ENCODE measurements around the gene PCDHGC4.
A peak's percentile ranks its signal among the peaks of the same experiment; 100 is the strongest.

Gene PCDHGC4

GRCh38 chr5:141478321-141478945 lies 6.4 kb upstream of the PCDHGC4 start:
- H3K27ac Mint-ChIP-seq: no peak overlapping the region
- H3K4me1 Mint-ChIP-seq: peaks cover 34% of the 10 kb centered on the region
- peaks cover 50% of the 10 kb centered on the region for H3K9me3 Mint-ChIP-seq
- H3K4me3 Mint-ChIP-seq: peak overlapping the region; percentile 4 to 99 (median 98)
- TF ChIP-seq, protein P1, sequence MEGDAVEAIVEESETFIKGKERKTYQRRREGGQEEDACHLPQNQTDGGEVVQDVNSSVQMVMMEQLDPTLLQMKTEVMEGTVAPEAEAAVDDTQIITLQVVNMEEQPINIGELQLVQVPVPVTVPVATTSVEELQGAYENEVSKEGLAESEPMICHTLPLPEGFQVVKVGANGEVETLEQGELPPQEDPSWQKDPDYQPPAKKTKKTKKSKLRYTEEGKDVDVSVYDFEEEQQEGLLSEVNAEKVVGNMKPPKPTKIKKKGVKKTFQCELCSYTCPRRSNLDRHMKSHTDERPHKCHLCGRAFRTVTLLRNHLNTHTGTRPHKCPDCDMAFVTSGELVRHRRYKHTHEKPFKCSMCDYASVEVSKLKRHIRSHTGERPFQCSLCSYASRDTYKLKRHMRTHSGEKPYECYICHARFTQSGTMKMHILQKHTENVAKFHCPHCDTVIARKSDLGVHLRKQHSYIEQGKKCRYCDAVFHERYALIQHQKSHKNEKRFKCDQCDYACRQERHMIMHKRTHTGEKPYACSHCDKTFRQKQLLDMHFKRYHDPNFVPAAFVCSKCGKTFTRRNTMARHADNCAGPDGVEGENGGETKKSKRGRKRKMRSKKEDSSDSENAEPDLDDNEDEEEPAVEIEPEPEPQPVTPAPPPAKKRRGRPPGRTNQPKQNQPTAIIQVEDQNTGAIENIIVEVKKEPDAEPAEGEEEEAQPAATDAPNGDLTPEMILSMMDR (IDR thresholded peaks at IDR 0.05; ENCODE audit: unreplicated experiment in 3 of 3): no peak
- no peaks in the 10 kb centered on the region for H3K27me3 Mint-ChIP-seq (ENCODE audit: low read depth)
- H3K36me3 Mint-ChIP-seq (ENCODE audit: low read depth): peaks cover 74% of the 10 kb centered on the region

DNA sequence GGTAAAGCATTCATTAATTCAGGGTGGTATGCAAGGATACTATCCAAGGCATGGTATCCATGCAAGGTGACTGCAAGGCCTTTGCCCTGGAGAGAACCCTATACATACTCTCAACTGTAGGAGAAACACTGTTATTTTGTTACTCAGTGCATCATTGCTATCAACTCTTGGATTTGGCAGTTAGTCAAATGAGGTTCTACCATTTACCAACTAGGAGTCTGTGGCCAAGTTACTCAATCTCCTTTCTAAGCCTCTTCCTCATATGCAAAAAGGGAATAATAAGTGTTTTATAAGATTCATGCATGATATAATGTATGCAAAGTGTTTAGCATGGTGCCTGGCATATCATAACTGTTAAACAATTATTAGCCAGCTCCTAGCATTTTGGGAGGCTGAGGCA lies 5.1 kb upstream of the PCDHGC4 start:
- H3K4me1 Mint-ChIP-seq: peaks cover 46% of the 10 kb centered on the region
- H3K9me3 Mint-ChIP-seq: peaks cover 48% of the 10 kb centered on the region
- peaks cover 80% of the 10 kb centered on the region for H3K36me3 Mint-ChIP-seq (ENCODE audit: low read depth)
- peak overlapping the region in 2 of 3 experiments; percentile 25 to 68 for H3K4me3 Mint-ChIP-seq
- H3K27ac Mint-ChIP-seq: no peak overlapping the region
- TF ChIP-seq, protein P1 (IDR thresholded peaks at IDR 0.05; ENCODE audit: unreplicated experiment in 3 of 3): no peak
- no peaks in the 10 kb centered on the region for H3K27me3 Mint-ChIP-seq (ENCODE audit: low read depth)

DNA sequence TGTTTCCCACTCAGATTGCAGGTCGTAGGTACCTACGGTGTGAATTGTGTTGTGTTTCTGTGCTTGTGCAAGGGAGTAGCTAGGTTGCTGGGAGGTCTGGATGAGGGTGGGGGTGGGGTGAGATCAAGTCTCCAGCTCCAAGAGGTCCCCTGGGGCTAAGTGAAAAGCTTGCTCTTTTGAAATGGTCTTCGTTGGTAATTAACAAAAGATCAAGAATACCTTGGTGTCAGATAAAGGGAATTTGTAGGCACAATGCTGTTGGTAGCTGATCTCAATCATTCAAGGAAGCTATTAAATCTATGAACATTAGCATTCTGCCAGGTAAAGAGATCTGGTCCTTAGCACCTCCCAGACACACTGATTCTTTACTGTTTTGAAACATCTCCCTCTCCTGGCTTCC lies 928 bp upstream of the PCDHGC4 start:
- Mint-ChIP-seq H3K27me3 (ENCODE audit: low read depth) (no peaks in the 10 kb centered on the region), H3K4me3 (peak overlapping the region; percentile 75 to 90 (median 86)), H3K27ac (peak overlapping the region; percentile 37 to 79 (median 75))

DNA sequence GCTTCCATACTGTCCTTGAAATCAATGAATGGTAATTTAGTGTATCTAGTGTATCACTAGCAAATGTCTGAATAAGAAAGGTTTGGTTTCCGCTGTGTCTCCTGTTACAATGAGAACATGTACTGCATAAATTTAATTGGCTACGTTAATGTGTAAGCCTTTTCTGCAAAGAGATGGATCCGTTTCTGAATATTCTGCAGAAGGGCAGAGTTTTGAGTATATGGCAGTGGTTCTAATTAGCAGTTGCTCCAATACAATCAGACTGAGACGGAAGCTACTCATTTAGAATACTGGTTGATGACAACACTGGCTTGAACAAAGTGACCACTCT lies 555 bp upstream of the PCDHGC4 start:
- H3K4me1 Mint-ChIP-seq: peaks cover 37% of the 10 kb centered on the region
- peaks cover 82% of the 10 kb centered on the region for H3K36me3 Mint-ChIP-seq (ENCODE audit: low read depth)
- H3K9me3 Mint-ChIP-seq: peaks cover 42% of the 10 kb centered on the region
- H3K4me3 Mint-ChIP-seq: peak overlapping the region; percentile 75 to 90 (median 86)
- H3K27me3 Mint-ChIP-seq (ENCODE audit: low read depth): no peaks in the 10 kb centered on the region
- TF ChIP-seq, protein P1 (IDR thresholded peaks at IDR 0.05; ENCODE audit: unreplicated experiment in 3 of 3): no peak
- H3K27ac Mint-ChIP-seq: peak overlapping the region; percentile 37 to 79 (median 75)

More for the DNA sequence above, 928 bp upstream of the PCDHGC4 start:
- peaks cover 39% of the 10 kb centered on the region for H3K9me3 Mint-ChIP-seq
- TF ChIP-seq, protein P1 (IDR thresholded peaks at IDR 0.05; ENCODE audit: unreplicated experiment in 3 of 3): no peak
- H3K36me3 Mint-ChIP-seq (ENCODE audit: low read depth): peaks cover 80% of the 10 kb centered on the region
- peaks cover 37% of the 10 kb centered on the region for H3K4me1 Mint-ChIP-seq

DNA sequence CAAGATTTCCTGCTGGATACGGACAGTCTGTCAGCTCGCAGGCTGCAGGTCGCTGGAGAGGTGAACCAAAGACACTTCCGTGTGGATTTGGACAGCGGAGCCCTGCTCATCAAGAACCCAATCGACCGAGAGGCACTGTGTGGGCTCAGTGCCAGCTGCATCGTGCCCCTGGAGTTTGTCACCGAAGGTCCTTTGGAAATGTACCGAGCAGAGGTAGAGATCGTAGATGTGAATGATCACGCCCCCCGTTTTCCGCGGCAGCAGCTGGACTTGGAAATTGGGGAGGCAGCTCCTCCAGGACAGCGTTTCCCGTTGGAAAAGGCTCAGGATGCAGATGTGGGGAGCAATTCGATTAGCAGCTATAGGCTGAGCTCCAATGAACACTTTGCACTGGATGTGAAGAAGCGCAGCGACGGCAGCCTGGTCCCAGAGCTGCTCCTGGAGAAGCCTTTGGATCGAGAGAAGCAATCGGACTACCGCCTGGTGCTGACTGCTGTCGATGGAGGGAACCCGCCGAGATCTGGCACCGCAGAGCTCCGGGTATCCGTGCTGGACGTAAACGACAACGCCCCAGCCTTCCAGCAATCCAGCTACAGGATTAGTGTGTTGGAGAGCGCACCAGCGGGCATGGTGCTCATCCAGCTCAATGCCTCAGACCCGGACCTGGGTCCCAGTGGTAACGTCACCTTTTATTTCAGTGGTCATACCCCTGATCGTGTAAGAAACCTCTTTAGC lies 658 bp downstream of the PCDHGC4 start:
- TF ChIP-seq, protein P1 (IDR thresholded peaks at IDR 0.05; ENCODE audit: unreplicated experiment in 3 of 3): no peak
- H3K9me3 Mint-ChIP-seq: peaks cover 44% of the 10 kb centered on the region
- peaks cover 37% of the 10 kb centered on the region for H3K4me1 Mint-ChIP-seq
- no peaks in the 10 kb centered on the region for H3K27me3 Mint-ChIP-seq (ENCODE audit: low read depth)
- H3K36me3 Mint-ChIP-seq (ENCODE audit: low read depth): peaks cover 82% of the 10 kb centered on the region
- H3K4me3 Mint-ChIP-seq: peak overlapping the region; percentile 75 to 90 (median 86)
- H3K27ac Mint-ChIP-seq: peak overlapping the region; percentile 37 to 79 (median 75)

Measured in nephron (organoid).